H9 (cell line): ENCODE results near the gene TMEM116. TPM values are rescaled to one million over a fixed set of nuclear protein-coding genes. Genes with fewer than 3 reads are reported as not detected.

Experiments
- DNase-seq: peaks from one replicate; pipeline ENCODE4 v3.0.0-alpha.2; 2017
- H2AFZ ChIP-seq: one replicate; pipeline ENCODE4 v1.6.1; 2013; ENCODE audit warnings: mild to moderate bottlenecking, low read length, control low read depth, moderate library complexity
- H2AK5ac ChIP-seq: 2 replicates; pipeline ENCODE4 v1.6.1; 2013; ENCODE audit warnings: low read length, control low read depth, mixed read lengths; ENCODE audit not compliant: insufficient read length
- H2BK120ac ChIP-seq: one replicate; pipeline ENCODE4 v1.6.1; 2013; ENCODE audit warnings: low read depth, mild to moderate bottlenecking, low read length, control low read depth, inconsistent platforms; ENCODE audit not compliant: poor library complexity, severe bottlenecking
- H2BK12ac ChIP-seq: 2 replicates; pipeline ENCODE4 v1.6.1; 2013; ENCODE audit warnings: low read length, control low read depth, mixed read lengths, low read depth; ENCODE audit not compliant: insufficient read length
- H2BK15ac ChIP-seq: 2 replicates; pipeline ENCODE4 v1.6.1; 2013; ENCODE audit warnings: low read depth, low read length, control low read depth
- H2BK20ac ChIP-seq: one replicate; pipeline ENCODE4 v1.6.1; 2013; ENCODE audit warnings: low read depth, mild to moderate bottlenecking, low read length, control low read depth, inconsistent platforms; ENCODE audit not compliant: poor library complexity, severe bottlenecking
- H2BK5ac ChIP-seq: 2 replicates; pipeline ENCODE4 v1.6.1; 2013; ENCODE audit warnings: low read length, control low read depth, mixed read lengths; ENCODE audit not compliant: insufficient read length
- H3K14ac ChIP-seq: 2 replicates; pipeline ENCODE4 v1.6.1; 2013; ENCODE audit warnings: low read length, control low read depth; ENCODE audit not compliant: insufficient read depth
- H3K18ac ChIP-seq: 2 replicates; pipeline ENCODE4 v1.6.1; 2013; ENCODE audit warnings: low read depth, mild to moderate bottlenecking, mixed read lengths, low read length, control low read depth; ENCODE audit not compliant: insufficient read length
- H3K23ac ChIP-seq: 2 replicates; pipeline ENCODE4 v1.6.1; 2013; ENCODE audit warnings: low read length, control low read depth, mixed read lengths, low read depth; ENCODE audit not compliant: insufficient read length
- H3K23me2 ChIP-seq: 2 replicates; pipeline ENCODE4 v1.6.1; 2013; ENCODE audit warnings: low read depth, mild to moderate bottlenecking, mixed read lengths, low read length, control low read depth; ENCODE audit not compliant: insufficient read length, poor library complexity, severe bottlenecking
- H3K27ac ChIP-seq: 2 replicates; pipeline ENCODE4 v1.5.1; 2013; ENCODE audit warnings: low read length, control low read depth, mixed read lengths, low read depth; ENCODE audit not compliant: insufficient read length
- H3K27me3 ChIP-seq: 2 replicates; pipeline ENCODE4 v1.6.1; 2013; ENCODE audit warnings: low read length, control low read depth, inconsistent platforms; ENCODE audit not compliant: insufficient read depth
- H3K4ac ChIP-seq: 2 replicates; pipeline ENCODE4 v1.6.1; 2013; ENCODE audit warnings: low read depth, mild to moderate bottlenecking, control low read depth, inconsistent platforms, low read length, moderate library complexity
- H3K4me1 ChIP-seq: 2 replicates; pipeline ENCODE4 v1.6.1; 2013; ENCODE audit warnings: low read length, control low read depth, inconsistent platforms; ENCODE audit not compliant: insufficient read depth
- H3K4me2 ChIP-seq: 2 replicates; pipeline ENCODE4 v1.6.1; 2013; ENCODE audit warnings: low read length, control low read depth, mixed read lengths; ENCODE audit not compliant: insufficient read length, insufficient read depth
- H3K56ac ChIP-seq: 2 replicates; pipeline ENCODE4 v1.6.1; 2013; ENCODE audit warnings: low read depth, mild to moderate bottlenecking, mixed read lengths, low read length, control low read depth; ENCODE audit not compliant: insufficient read length
- H3K79me1 ChIP-seq: 2 replicates; pipeline ENCODE4 v1.6.1; 2013; ENCODE audit warnings: low read depth, mild to moderate bottlenecking, moderate library complexity, low read length, control low read depth, inconsistent platforms; ENCODE audit not compliant: insufficient read depth, poor library complexity, severe bottlenecking
- H3K79me2 ChIP-seq: 2 replicates; pipeline ENCODE4 v1.6.1; 2013; ENCODE audit warnings: low read length, control low read depth, inconsistent platforms; ENCODE audit not compliant: insufficient read depth
- H3K9ac ChIP-seq: 2 replicates; pipeline ENCODE4 v1.6.1; 2013; ENCODE audit warnings: low read length, control low read depth, mixed read lengths; ENCODE audit not compliant: insufficient read length; ENCODE audit errors: extremely low read depth
- H3K9me3 ChIP-seq: one replicate; pipeline ENCODE4 v1.6.1; 2013; ENCODE audit warnings: low read depth, low read length, inconsistent platforms; ENCODE audit not compliant: control insufficient read depth
- H3T11ph ChIP-seq: one replicate; pipeline ENCODE4 v1.6.1; 2013; ENCODE audit warnings: mild to moderate bottlenecking, low read length, control low read depth, inconsistent platforms
- H4K20me1 ChIP-seq: one replicate; pipeline ENCODE4 v1.6.1; 2013; ENCODE audit not compliant: control insufficient read depth, insufficient read length, insufficient read depth
- H4K5ac ChIP-seq: 2 replicates; pipeline ENCODE4 v1.6.1; 2013; ENCODE audit warnings: low read depth, mild to moderate bottlenecking, mixed read lengths, low read length, control low read depth; ENCODE audit not compliant: insufficient read length
- H4K8ac ChIP-seq: replicated peaks from 2 replicates; pipeline ENCODE4 v1.6.1; 2013; ENCODE audit warnings: low read length, control low read depth, mixed read lengths, low read depth; ENCODE audit not compliant: insufficient read length
- H4K91ac ChIP-seq: 2 replicates; pipeline ENCODE4 v1.6.1; 2013; ENCODE audit warnings: low read depth, mild to moderate bottlenecking, moderate library complexity, mixed read lengths, low read length, control low read depth; ENCODE audit not compliant: insufficient read length
- H3K27ac Mint-ChIP-seq, 3 experiments: 2 replicates in 2 of 3; 3 replicates in 1 of 3; pipeline ENCODE4 v1.8.0; 2020 to 2021; ENCODE audit warnings: mixed read lengths in 3 of 3, mild to moderate bottlenecking in 1 of 3, moderate library complexity in 1 of 3
- H3K27me3 Mint-ChIP-seq: 2 replicates; pipeline ENCODE4 v1.8.0; 2021; ENCODE audit warnings: low read depth, mild to moderate bottlenecking, moderate library complexity, mixed read lengths
- H3K36me3 Mint-ChIP-seq, 3 experiments: 2 replicates in 2 of 3; 3 replicates in 1 of 3; pipeline ENCODE4 v1.8.0; 2020 to 2021; ENCODE audit warnings: low read depth in 3 of 3, mixed read lengths in 3 of 3; ENCODE audit not compliant: insufficient read depth in 1 of 3
- H3K4me1 Mint-ChIP-seq, 2 experiments: 2 replicates each; pipeline ENCODE4 v1.8.0; 2020; ENCODE audit warnings: mixed read lengths in 2 of 2
- H3K4me3 Mint-ChIP-seq, 2 experiments: 2 replicates in 1 of 2; 3 replicates in 1 of 2; pipeline ENCODE4 v1.8.0; 2020 to 2021; ENCODE audit warnings: mild to moderate bottlenecking in 2 of 2, mixed read lengths in 2 of 2, moderate library complexity in 1 of 2
- H3K9me3 Mint-ChIP-seq, 2 experiments: 2 replicates in 1 of 2; 3 replicates in 1 of 2; pipeline ENCODE4 v1.8.0; 2020; ENCODE audit warnings: mild to moderate bottlenecking in 2 of 2, mixed read lengths in 2 of 2, moderate library complexity in 1 of 2
- WGBS: extraction: QIAGEN DNeasy Blood & Tissue Kit; methylation state at CpG from one replicate; pipeline ENCODE4 v1.1.7; 2013; ENCODE audit warnings: missing lambda C conversion rate, low lambda C conversion rate, mixed read lengths; ENCODE audit not compliant: insufficient read length; ENCODE audit errors: extremely low coverage; 5-methylcytosine and 5-hydroxymethylcytosine counted together
- total RNA-seq: library from RNA; stranded (reverse); gene quantifications from 2 replicates; pipeline ENCODE4 v1.2.1, GENCODE V29; 2021
- TF ChIP-seq, protein P1 (sequence below): fragments of 200-600 bp; sonication (generic); conservative IDR thresholded peaks from 3 replicates; pipeline ENCODE4 v1.8.0; 2021; ENCODE audit warnings: antibody characterized with exemption, mild to moderate bottlenecking

Gene TMEM116
- total RNA-seq, 1 experiment from 2014 or later: 10.8 TPM

DNA sequence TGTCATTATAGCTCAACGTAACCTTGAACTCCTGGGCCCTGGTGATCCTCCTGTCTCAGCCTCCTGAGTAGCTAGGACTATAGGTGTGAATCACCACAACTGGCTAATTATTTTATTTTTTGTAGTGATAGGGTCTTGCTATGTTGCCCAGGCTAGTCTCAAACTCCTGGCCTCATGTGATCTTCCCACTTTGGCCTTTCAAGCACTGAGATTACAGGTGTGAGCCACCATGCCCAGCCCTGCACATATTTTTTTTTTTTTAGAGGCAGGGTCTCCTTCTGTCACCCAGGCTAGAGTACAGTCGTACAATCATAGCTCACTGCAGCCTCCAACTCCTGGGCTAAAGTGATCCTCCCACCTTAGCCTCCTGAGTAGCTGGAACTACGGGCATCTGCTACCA, 8.9 kb downstream of the TMEM116 start:
- H4K5ac ChIP-seq: no peak overlapping the region
- no peak overlapping the region for H3K23ac ChIP-seq
- no peaks in the 10 kb centered on the region for H3K79me1 ChIP-seq
- no peaks in the 10 kb centered on the region for H3K4me1 ChIP-seq
- H3K23me2 ChIP-seq: no peaks in the 10 kb centered on the region
- no peak overlapping the region for H2BK15ac ChIP-seq
- H3K18ac ChIP-seq: no peak overlapping the region
- H3K9me3 ChIP-seq: no peaks in the 10 kb centered on the region
- no peak overlapping the region for H2AK5ac ChIP-seq
- H3K56ac ChIP-seq: no peak overlapping the region
- H4K20me1 ChIP-seq: no peaks in the 10 kb centered on the region
- no peak overlapping the region for H3T11ph ChIP-seq
- no peak overlapping the region for H3K14ac ChIP-seq
- H2BK20ac ChIP-seq: no peak overlapping the region
- peaks cover 0 to 7% (median 4%) of the 10 kb centered on the region in 3 experiments; a peak in 4 of 7 replicates for H3K36me3 Mint-ChIP-seq
- H3K9ac ChIP-seq: no peak overlapping the region
- no peaks in the 10 kb centered on the region for H3K27me3 ChIP-seq
- no peak overlapping the region for H2BK12ac ChIP-seq
- no peak overlapping the region for H2AFZ ChIP-seq
- H2BK120ac ChIP-seq: no peak overlapping the region
- H4K8ac ChIP-seq: no peak overlapping the region
- H3K27me3 Mint-ChIP-seq: no peaks in the 10 kb centered on the region
- H3K4me3 Mint-ChIP-seq: no peak overlapping the region
- H3K79me2 ChIP-seq: no peaks in the 10 kb centered on the region
- no peak overlapping the region for H2BK5ac ChIP-seq
- no peak overlapping the region for H3K27ac ChIP-seq
- no CpG with 5 or more reads among the region's 3 CpGs for WGBS
- TF ChIP-seq, protein P1, sequence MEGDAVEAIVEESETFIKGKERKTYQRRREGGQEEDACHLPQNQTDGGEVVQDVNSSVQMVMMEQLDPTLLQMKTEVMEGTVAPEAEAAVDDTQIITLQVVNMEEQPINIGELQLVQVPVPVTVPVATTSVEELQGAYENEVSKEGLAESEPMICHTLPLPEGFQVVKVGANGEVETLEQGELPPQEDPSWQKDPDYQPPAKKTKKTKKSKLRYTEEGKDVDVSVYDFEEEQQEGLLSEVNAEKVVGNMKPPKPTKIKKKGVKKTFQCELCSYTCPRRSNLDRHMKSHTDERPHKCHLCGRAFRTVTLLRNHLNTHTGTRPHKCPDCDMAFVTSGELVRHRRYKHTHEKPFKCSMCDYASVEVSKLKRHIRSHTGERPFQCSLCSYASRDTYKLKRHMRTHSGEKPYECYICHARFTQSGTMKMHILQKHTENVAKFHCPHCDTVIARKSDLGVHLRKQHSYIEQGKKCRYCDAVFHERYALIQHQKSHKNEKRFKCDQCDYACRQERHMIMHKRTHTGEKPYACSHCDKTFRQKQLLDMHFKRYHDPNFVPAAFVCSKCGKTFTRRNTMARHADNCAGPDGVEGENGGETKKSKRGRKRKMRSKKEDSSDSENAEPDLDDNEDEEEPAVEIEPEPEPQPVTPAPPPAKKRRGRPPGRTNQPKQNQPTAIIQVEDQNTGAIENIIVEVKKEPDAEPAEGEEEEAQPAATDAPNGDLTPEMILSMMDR: no peak
- peaks cover 16 to 19% of the 10 kb centered on the region in 2 experiments for H3K4me1 Mint-ChIP-seq
- no peaks in the 10 kb centered on the region for H3K9me3 Mint-ChIP-seq
- H3K4me2 ChIP-seq: no peak overlapping the region
- no peak overlapping the region for H3K27ac Mint-ChIP-seq
- H4K91ac ChIP-seq: no peak overlapping the region
- no peak for DNase-seq
- no peak overlapping the region for H3K4ac ChIP-seq
